K562 (cell line): Measurements from ENCODE around the gene VWA3A.

Source experiments
- AFF4 ChIP-seq: sonication (generic); formaldehyde crosslinking; IDR thresholded peaks from 2 replicates; pipeline ENCODE4 v1.8.0; 2023; ENCODE audit warnings: mild to moderate bottlenecking, missing genetic modification reagents
- CTCF ChIP-seq, 3 experiments: IDR thresholded peaks in 2 of 3; conservative IDR thresholded peaks in 1 of 3; 2 replicates each; pipeline ENCODE4 v1.5.1; 2011 to 2012; ENCODE audit warnings: low read length in 3 of 3, mild to moderate bottlenecking in 3 of 3, control low read depth in 2 of 3, improper control_type of control experiment in 1 of 3, inconsistent platforms in 1 of 3, low read depth in 1 of 3, mixed read lengths in 1 of 3, moderate library complexity in 1 of 3; ENCODE audit not compliant: insufficient read depth in 2 of 3
- HNRNPL ChIP-seq: fragments of 200-400 bp; formaldehyde crosslinking; IDR thresholded peaks from 2 replicates; pipeline ENCODE4 v1.6.1; 2017; ENCODE audit warnings: low read depth, mild to moderate bottlenecking, low read length
- MAX ChIP-seq: sonication (generic); formaldehyde crosslinking; IDR thresholded peaks from 2 replicates; pipeline ENCODE4 v1.9.0; 2022; ENCODE audit warnings: mild to moderate bottlenecking, missing genetic modification reagents
- MEIS2 ChIP-seq: fragments of 450-650 bp; IDR thresholded peaks from 2 replicates; pipeline ENCODE4 v1.6.1; 2014; ENCODE audit warnings: mild to moderate bottlenecking; ENCODE audit not compliant: partially characterized antibody
- RFX1 ChIP-seq: fragments of 450-650 bp; IDR thresholded peaks from 2 replicates; pipeline ENCODE4 v1.6.1; 2016; ENCODE audit warnings: mild to moderate bottlenecking, moderate library complexity
- ZBTB7A ChIP-seq: IDR thresholded peaks from 2 replicates; pipeline ENCODE4 v1.6.1; 2011; ENCODE audit warnings: low read depth, mild to moderate bottlenecking, low read length, moderate library complexity, borderline replicate concordance; ENCODE audit not compliant: control insufficient read depth
- ZKSCAN1 ChIP-seq: fragments of 150-350 bp; IDR thresholded peaks from 2 replicates; pipeline ENCODE4 v1.6.1; 2016; ENCODE audit warnings: low read depth, low read length
- ZNF551 ChIP-seq: fragments of 250-450 bp; sonication (Bioruptor Pico); IDR thresholded peaks from 2 replicates; pipeline ENCODE4 v1.5.0; 2021; ENCODE audit warnings: mild to moderate bottlenecking, moderate library complexity

- TF ChIP-seq ZNF551 (CRISPR knock-in tag) (no peak), HNRNPL (no peak), MAX (no peak), RFX1 (no peak), CTCF (IDR thresholded peaks at IDR 0.05 in 2 of 3, conservative IDR thresholded peaks at IDR 0.05 in 1 of 3; ENCODE audit: insufficient read depth in 2 of 3, low read depth in 1 of 3, low read length in 3 of 3) (no peak), AFF4 (CRISPR knock-in tag) (no peak), ZKSCAN1 (no peak), ZBTB7A (no peak), MEIS2 (no peak)
These were observed 990 bp downstream of the VWA3A start for GRCh38 chr16:22093331-22093730.
